GM12875 (cell line): ENCODE measurements around the gene CDK2AP2.

Source experiments
- H3K4me3 ChIP-seq: one replicate; pipeline ENCODE4 v1.5.1; 2011; ENCODE audit warnings: low read depth, low read length, control low read depth
- TF ChIP-seq, protein P1 (sequence below): IDR thresholded peaks from 2 replicates; pipeline ENCODE4 v1.5.1; 2011; ENCODE audit warnings: low read depth, mild to moderate bottlenecking, control low read depth, inconsistent platforms, low read length, moderate library complexity, borderline replicate concordance; ENCODE audit not compliant: insufficient read depth

The CDK2AP2 gene

DNA sequence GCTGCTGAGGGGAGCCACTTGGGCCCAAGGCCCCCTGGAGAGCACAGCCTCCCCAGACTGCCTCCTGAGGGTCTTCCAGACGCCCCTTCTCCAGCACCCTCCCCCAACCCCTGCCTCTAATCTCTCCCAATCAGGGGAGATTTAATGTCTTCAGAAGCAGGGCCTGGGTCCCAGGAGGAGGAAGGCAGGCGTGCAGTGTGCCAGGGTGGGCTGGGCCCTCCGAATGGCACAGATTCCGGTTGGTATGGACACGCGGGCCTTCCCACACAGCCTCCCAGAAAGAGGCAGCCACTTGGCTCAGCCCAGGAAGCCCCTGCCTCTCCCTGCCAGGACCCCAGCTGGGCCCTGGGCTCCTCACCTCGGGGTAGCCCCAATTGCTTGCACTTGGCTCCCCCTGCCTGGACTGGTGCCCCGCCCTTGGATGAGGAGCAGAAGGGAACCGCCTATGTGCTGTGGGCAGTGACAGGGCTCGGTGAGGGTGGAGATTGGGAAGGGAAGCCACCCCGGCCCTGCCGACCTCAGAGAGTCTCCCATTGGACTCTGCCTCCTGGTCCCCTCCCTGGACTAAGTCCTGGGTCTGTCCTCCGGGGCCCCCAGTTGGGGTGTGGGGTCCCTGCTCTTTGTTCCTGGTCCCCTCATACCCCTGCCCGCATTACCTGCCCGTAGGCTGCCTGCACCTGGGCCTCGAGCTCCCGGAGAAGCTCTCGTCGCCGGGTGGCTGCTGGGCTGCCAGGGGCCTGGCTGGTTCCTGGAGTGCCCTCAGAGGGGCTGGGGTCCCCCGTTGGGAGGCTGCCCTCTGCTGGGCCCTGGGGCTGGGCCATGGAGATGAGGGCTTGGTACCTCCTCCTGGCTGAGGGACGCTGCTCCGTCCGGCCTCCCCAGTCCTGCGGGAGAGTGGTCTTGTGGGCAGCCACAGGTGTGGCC lies 15.9 kb upstream of the CDK2AP2 start:
- TF ChIP-seq, protein P1, sequence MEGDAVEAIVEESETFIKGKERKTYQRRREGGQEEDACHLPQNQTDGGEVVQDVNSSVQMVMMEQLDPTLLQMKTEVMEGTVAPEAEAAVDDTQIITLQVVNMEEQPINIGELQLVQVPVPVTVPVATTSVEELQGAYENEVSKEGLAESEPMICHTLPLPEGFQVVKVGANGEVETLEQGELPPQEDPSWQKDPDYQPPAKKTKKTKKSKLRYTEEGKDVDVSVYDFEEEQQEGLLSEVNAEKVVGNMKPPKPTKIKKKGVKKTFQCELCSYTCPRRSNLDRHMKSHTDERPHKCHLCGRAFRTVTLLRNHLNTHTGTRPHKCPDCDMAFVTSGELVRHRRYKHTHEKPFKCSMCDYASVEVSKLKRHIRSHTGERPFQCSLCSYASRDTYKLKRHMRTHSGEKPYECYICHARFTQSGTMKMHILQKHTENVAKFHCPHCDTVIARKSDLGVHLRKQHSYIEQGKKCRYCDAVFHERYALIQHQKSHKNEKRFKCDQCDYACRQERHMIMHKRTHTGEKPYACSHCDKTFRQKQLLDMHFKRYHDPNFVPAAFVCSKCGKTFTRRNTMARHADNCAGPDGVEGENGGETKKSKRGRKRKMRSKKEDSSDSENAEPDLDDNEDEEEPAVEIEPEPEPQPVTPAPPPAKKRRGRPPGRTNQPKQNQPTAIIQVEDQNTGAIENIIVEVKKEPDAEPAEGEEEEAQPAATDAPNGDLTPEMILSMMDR, result no peak
- no peak overlapping the region for H3K4me3 ChIP-seq

DNA sequence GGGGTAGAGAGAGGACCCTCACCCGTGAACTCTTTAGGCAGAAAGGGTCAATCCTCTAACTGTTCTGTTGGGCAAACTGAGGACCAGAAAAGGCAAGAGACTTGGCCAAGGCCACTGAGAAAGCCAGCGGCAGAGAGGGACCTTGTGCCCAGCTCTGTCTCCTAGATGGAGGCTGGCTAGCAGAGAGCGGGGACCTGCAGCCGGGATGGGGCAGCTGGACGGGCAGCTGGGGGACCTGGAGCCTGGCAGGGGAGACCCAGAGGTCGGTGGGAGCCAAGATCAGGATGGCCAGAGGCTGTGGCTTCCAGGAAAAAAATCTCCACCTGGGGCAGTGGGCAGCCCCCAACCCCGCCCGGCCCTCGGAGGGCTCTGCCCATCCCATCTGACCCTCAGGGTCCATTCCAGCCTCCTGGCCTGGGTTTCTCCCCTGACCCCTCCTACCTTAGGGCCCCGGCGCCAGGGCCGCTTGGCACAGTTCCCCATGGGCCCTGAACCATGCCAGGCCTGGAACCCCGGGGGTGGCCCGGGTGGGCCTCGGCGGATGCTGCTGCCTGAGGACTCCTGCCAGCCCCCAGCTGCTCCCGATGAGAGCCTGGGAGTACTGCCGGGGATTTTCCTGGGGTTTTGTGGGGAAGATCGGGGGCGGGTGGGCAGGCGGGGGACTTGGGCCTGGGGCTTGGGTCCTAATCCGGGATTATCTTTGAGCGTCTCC lies 15.0 kb upstream of the CDK2AP2 start, which contains the start of gene CABP2:
Gene CABP2 (minus strand): TSS at position 603 of the 712 bp plus-strand sequence. CDS start 120 bp downstream, at position 483.
- TF ChIP-seq, protein P1, result no peak
- H3K4me3 ChIP-seq, result no peak within 1 kb of the TSS

DNA sequence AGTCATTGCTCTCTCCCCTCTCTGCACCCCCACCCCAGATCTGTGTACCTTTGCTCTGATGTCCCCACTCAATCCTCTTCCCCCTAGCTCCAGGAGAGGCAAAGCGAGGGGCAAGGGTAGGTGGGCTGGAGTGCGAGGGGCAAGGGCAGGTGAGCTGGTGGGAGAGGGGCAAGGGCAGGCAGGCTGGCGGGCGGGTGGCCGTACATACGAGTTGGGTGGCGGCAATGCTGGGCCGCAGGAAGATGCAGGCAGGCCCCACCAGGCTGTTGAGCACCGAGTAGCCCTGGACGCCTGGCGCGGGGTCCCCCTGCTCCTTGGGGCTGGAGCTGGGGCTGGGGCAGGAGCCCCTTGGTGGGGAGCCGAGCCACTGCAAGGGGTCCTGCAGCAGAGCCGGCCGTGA lies 14.4 kb upstream of the CDK2AP2 start:
- H3K4me3 ChIP-seq, result no peak overlapping the region
- TF ChIP-seq, protein P1, result no peak

DNA sequence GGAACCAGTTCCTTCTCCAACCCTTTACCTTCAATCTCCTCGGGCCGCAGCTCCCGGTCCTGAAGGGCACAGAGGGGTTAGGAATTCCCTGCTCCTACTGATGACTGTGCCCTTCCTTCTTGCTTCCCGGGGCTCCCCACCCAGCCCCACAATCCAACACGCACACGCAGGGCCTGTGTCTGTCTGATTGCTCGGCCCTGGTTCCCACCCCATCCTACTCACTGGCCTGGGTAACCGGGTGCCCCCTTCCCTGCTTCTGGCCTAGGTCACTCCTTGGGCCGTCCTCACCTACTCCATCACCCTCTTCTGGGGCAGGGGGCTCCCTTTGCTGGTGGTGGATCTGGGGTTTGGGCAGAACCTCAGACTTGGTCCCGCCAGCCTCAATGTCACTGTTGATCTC lies 14.0 kb upstream of the CDK2AP2 start:
- TF ChIP-seq, protein P1, result no peak
- H3K4me3 ChIP-seq, result no peak overlapping the region

DNA sequence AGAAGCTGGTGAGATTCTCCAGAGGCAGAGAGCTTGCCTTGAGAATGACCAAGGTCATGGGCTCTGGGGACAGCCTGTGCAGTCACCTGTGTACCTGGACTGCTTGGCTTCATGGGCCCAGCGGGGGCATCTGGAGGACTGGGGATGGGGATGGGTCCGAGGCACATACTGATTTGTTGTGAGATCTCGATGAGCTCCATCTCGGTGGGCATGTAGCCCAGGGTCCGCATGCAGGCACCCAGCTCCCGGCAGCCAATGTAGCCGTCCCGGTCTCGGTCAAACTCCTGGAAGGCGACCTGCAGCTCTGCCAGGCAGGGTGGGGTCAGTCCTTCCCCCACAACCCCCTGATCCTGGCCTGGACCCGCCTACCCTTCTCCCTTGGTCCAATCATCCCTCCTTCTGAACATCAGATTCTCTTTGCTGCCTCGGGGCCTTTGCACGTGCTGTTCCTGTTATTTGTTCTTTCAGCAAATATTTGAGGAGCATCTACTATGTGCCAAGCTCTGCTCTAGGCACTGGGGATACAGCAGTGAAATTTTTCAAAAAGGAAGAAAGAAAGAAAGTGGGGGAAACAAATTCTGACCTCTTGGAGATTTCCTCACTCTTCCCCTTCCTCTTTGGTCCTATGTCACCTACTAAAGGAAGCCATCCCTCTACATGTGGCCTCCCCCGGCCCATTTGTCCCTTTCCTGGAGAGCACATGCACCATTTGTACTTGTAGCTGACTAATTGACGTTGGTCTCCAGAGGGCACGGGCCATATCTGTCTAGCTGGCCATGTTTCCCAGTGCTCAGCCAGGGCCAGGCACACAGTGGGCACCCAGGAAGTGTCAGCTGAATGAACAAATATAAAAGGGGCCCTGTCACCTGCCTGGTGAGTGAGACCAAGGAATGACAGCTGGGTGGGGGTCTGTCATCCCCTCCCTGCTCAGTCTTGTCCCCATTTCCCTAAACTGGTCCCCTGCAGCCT lies 13.2 kb upstream of the CDK2AP2 start:
- H3K4me3 ChIP-seq, result no peak overlapping the region
- TF ChIP-seq, protein P1, result no peak

DNA sequence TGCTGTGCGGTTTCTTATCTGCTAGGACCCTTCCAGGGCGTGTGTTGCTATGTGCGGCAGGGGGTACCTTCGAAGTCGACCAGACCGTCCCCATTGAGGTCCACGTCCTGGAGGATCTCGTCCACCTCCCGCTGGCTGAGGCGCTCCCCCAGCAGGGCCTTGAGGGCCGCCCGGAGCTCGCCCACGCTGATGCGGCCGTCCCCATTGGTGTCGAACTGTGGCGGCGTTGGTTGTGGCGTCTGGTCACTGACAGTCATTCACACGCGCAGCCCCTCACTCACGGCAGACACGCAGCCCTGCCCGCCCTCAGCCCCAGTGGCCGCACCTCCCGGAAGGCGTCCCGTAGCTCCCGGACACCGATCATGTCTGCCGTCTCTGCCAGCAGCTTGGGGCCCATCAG lies 11.8 kb upstream of the CDK2AP2 start:
- no peak overlapping the region for H3K4me3 ChIP-seq
- TF ChIP-seq, protein P1, result no peak
